GM23248 (cell line): ENCODE data around the gene VCAM1. TPM values are rescaled to one million over a fixed set of nuclear protein-coding genes. Genes with fewer than 3 reads are reported as not detected.
"Not testable (repeated sequence)": the region's sequence is repeated elsewhere in the genome, so short reads cannot be mapped to it uniquely, and the experiment has no call there.

Experiments
- DNase-seq: peaks from one replicate; pipeline ENCODE4 v3.0.0-alpha.2; 2015
- H2AFZ ChIP-seq: fragments of 200-600 bp; sonication (generic); 2 replicates; pipeline ENCODE4 v1.6.1; 2016; ENCODE audit warnings: antibody characterized with exemption
- H3F3A ChIP-seq: fragments of 200-600 bp; sonication (generic); 2 replicates; pipeline ENCODE4 v1.6.1; 2016; ENCODE audit warnings: mild to moderate bottlenecking, antibody characterized with exemption, mixed run types; ENCODE audit not compliant: insufficient read depth
- H3K27ac ChIP-seq: fragments of 200-600 bp; sonication (generic); 2 replicates; pipeline ENCODE4 v1.5.1; 2016; ENCODE audit warnings: mild to moderate bottlenecking
- H3K27me3 ChIP-seq: fragments of 200-600 bp; sonication (generic); replicated peaks from 2 replicates; pipeline ENCODE4 v1.6.1; 2016; ENCODE audit warnings: mild to moderate bottlenecking; ENCODE audit not compliant: insufficient read depth
- H3K36me3 ChIP-seq: fragments of 200-600 bp; sonication (generic); 2 replicates; pipeline ENCODE4 v1.6.1; 2016; ENCODE audit warnings: low read depth, mild to moderate bottlenecking
- H3K4me1 ChIP-seq: fragments of 200-600 bp; sonication (generic); 2 replicates; pipeline ENCODE4 v1.6.1; 2016; ENCODE audit warnings: mild to moderate bottlenecking; ENCODE audit not compliant: insufficient read depth
- H3K4me2 ChIP-seq: fragments of 200-600 bp; sonication (generic); one replicate; pipeline ENCODE4 v1.6.1; 2016; ENCODE audit warnings: mild to moderate bottlenecking; ENCODE audit not compliant: unreplicated experiment
- H3K4me3 ChIP-seq: fragments of 200-600 bp; sonication (generic); 2 replicates; pipeline ENCODE4 v1.5.1; 2016; ENCODE audit warnings: mild to moderate bottlenecking
- H3K79me2 ChIP-seq: fragments of 200-600 bp; sonication (generic); 2 replicates; pipeline ENCODE4 v1.6.1; 2016; ENCODE audit warnings: mild to moderate bottlenecking; ENCODE audit not compliant: insufficient read depth
- H3K9ac ChIP-seq: fragments of 200-600 bp; sonication (generic); 2 replicates; pipeline ENCODE4 v1.6.1; 2016; ENCODE audit warnings: mild to moderate bottlenecking
- H3K9me2 ChIP-seq: fragments of 200-600 bp; sonication (generic); 2 replicates; pipeline ENCODE4 v1.6.1; 2016; ENCODE audit warnings: mixed run types, mild to moderate bottlenecking, moderate library complexity; ENCODE audit not compliant: insufficient read depth
- H3K9me3 ChIP-seq: fragments of 200-600 bp; sonication (generic); one replicate; pipeline ENCODE4 v1.6.1; 2017; ENCODE audit warnings: low read depth
- H4K20me1 ChIP-seq: fragments of 200-600 bp; sonication (generic); 2 replicates; pipeline ENCODE4 v1.6.0; 2016; ENCODE audit not compliant: insufficient read depth
- EZH2 ChIP-seq: fragments of 200-600 bp; sonication (generic); IDR thresholded peaks from 2 replicates; pipeline ENCODE4 v1.6.1; 2018; ENCODE audit warnings: antibody characterized with exemption, mild to moderate bottlenecking; ENCODE audit not compliant: insufficient read depth, poor library complexity, severe bottlenecking
- EZH2phosphoT487 ChIP-seq: fragments of 200-600 bp; sonication (generic); IDR thresholded peaks from 2 replicates; pipeline ENCODE4 v1.6.1; 2018; ENCODE audit warnings: antibody characterized with exemption, moderate library complexity, mild to moderate bottlenecking, low read depth; ENCODE audit not compliant: insufficient read depth
- WGBS, 2 experiments: methylation state at CpG; one replicate each; pipeline ENCODE4 v1.1.6; 2015 to 2017; ENCODE audit warnings: low lambda C conversion rate in 2 of 2, low coverage in 1 of 2; ENCODE audit errors: missing lambda C conversion rate in 2 of 2; 5-methylcytosine and 5-hydroxymethylcytosine counted together
- in situ Hi-C: fragments of 300-500 bp; cut with MboI; formaldehyde crosslinking; loops from 2 replicates; pipeline ENCODE4 v1.15.0; 2020
- polyA plus RNA-seq: library from polyadenylated mRNA; unstranded; fragments of >200 nt; fragmentation: Nextera tagmentation; extraction: Ambion mirVana; gene quantifications from 2 replicates; pipeline ENCODE4 v1.2.1, GENCODE V29; 2016
- total RNA-seq: library from RNA; depleted of rRNA; stranded (reverse); fragments of >200 nt; shearing (Covaris generic); gene quantifications from 2 replicates; pipeline ENCODE4 v1.2.3, GENCODE V29; 2014

Gene VCAM1
- total and polyA plus RNA-seq, 2 experiments from 2014 or later: 3.0 to 3.8 TPM

GRCh38 chr1:100778748-100779147 is 59.2 kb downstream of the VCAM1 start:
- Histone ChIP-seq H3K4me3 (no peak overlapping the region), H3K4me1 (no peaks in the 10 kb centered on the region), H3K9ac (no peak overlapping the region), H3K36me3 (no peaks in the 10 kb centered on the region), H3K9me2 (no peaks in the 10 kb centered on the region), H3K4me2 (no peak overlapping the region), H3K27ac (no peak overlapping the region), H3K79me2 (no peaks in the 10 kb centered on the region), H3K9me3 (no peaks in the 10 kb centered on the region), H2AFZ (no peak overlapping the region), H3K27me3 (no peaks in the 10 kb centered on the region), H4K20me1 (no peaks in the 10 kb centered on the region), H3F3A (no peaks in the 10 kb centered on the region)
- TF ChIP-seq EZH2phosphoT487: no peak
- TF ChIP-seq EZH2: no peak
- in situ Hi-C loops: no loop called here
- no peak for DNase-seq

GRCh38 chr1:100780814-100781213 is 61.3 kb downstream of the VCAM1 start:
- no peak overlapping the region for H3K4me3 ChIP-seq
- H3K4me1 ChIP-seq: peaks cover 8% of the 10 kb centered on the region
- no peaks in the 10 kb centered on the region for H3K36me3 ChIP-seq
- H2AFZ ChIP-seq: no peak overlapping the region
- no peaks in the 10 kb centered on the region for H3K9me3 ChIP-seq
- H3K4me2 ChIP-seq: no peak overlapping the region
- H3K79me2 ChIP-seq: no peaks in the 10 kb centered on the region
- H4K20me1 ChIP-seq: no peaks in the 10 kb centered on the region
- no peak overlapping the region for H3K9ac ChIP-seq
- H3K27ac ChIP-seq: no peak overlapping the region
- peaks cover 7% of the 10 kb centered on the region; the same call in 1 of the 2 replicates for H3F3A ChIP-seq
- in situ Hi-C loops: no loop called here
- no peak for DNase-seq
- TF ChIP-seq EZH2 (no peak), EZH2phosphoT487 (no peak)
- no peaks in the 10 kb centered on the region for H3K27me3 ChIP-seq
- no peaks in the 10 kb centered on the region for H3K9me2 ChIP-seq

- H3K9me2 ChIP-seq, in situ Hi-C loops, H2AFZ ChIP-seq, H3K9me3 ChIP-seq, H3K36me3 ChIP-seq, H4K20me1 ChIP-seq, H3K27ac ChIP-seq, H3K4me2 ChIP-seq, H3K79me2 ChIP-seq, H3F3A ChIP-seq, DNase-seq, H3K27me3 ChIP-seq, H3K9ac ChIP-seq, H3K4me3 ChIP-seq: not testable (repeated sequence)
- H3K4me1 ChIP-seq: peaks cover 15% of the 10 kb centered on the region
- WGBS, 2 experiments: 66 to 68% methylated on average over 3 of the region's 3 CpGs
Observed at GRCh38 chr1:100781728-100782127, 62.2 kb downstream of the VCAM1 start.

GRCh38 chr1:100782473-100783039 is 63.0 kb downstream of the VCAM1 start:
- H3K36me3 ChIP-seq: no peaks in the 10 kb centered on the region
- no peaks in the 10 kb centered on the region for H3K27me3 ChIP-seq
- no peak overlapping the region for H3K4me2 ChIP-seq
- in situ Hi-C loops: no loop called here
- no peak overlapping the region for H2AFZ ChIP-seq
- H3K4me1 ChIP-seq: peaks cover 15% of the 10 kb centered on the region
- WGBS, 2 experiments: 77 to 90% methylated on average over 1 of the region's 1 CpG
- TF ChIP-seq EZH2 (no peak), EZH2phosphoT487 (no peak)
- no peak overlapping the region for H3K27ac ChIP-seq
- no peak for DNase-seq
- H3K79me2 ChIP-seq: no peaks in the 10 kb centered on the region
- H3K9me2 ChIP-seq: no peaks in the 10 kb centered on the region
- H3K9ac ChIP-seq: no peak overlapping the region
- no peaks in the 10 kb centered on the region for H3K9me3 ChIP-seq
- peaks cover 10% of the 10 kb centered on the region; the same call in 1 of the 2 replicates for H3F3A ChIP-seq
- H4K20me1 ChIP-seq: no peaks in the 10 kb centered on the region
- no peak overlapping the region for H3K4me3 ChIP-seq

GRCh38 chr1:100785470-100786052 is 66.0 kb downstream of the VCAM1 start:
- Histone ChIP-seq H2AFZ (peak overlapping the region; percentile 72), H3K9ac (no peak overlapping the region)

More at GRCh38 chr1:100785470-100786052, 66.0 kb downstream of the VCAM1 start:
- H3K4me3 ChIP-seq: peak overlapping the region; percentile 60
- no peak for TF ChIP-seq EZH2phosphoT487
- no peak for TF ChIP-seq EZH2
- in situ Hi-C loops: no loop called here
- peak overlapping the region; percentile 65 for H3K4me2 ChIP-seq
- peaks cover 15% of the 10 kb centered on the region for H3K4me1 ChIP-seq
- no peaks in the 10 kb centered on the region for H3K36me3 ChIP-seq
- H3K27ac ChIP-seq: peak overlapping the region; percentile 26; the same call in 1 of the 2 replicates
- no peaks in the 10 kb centered on the region for H3K9me2 ChIP-seq
- H3K9me3 ChIP-seq: no peaks in the 10 kb centered on the region
- peaks cover 10% of the 10 kb centered on the region; the same call in 1 of the 2 replicates for H3F3A ChIP-seq
- no peaks in the 10 kb centered on the region for H3K79me2 ChIP-seq
- no peaks in the 10 kb centered on the region for H3K27me3 ChIP-seq
- peak; percentile 86 for DNase-seq
- WGBS, 2 experiments: 29 to 32% methylated on average over 5 of the region's 5 CpGs
- no peaks in the 10 kb centered on the region for H4K20me1 ChIP-seq
